Measurements from ENCODE around the gene GMPR.
A peak's percentile ranks its signal among the peaks of the same experiment; 100 is the strongest.

The GMPR gene

GRCh38 chr6:16305788-16306187, 67.4 kb downstream of the GMPR start:
- DNase-seq (ENCODE audit: insufficient read length, low spot score) (no peak), FAIRE-seq (no peak)
- TF ChIP-seq CTCF (IDR thresholded peaks at IDR 0.05; ENCODE audit: insufficient read depth, missing control alignments), result no peak

GRCh38 chr6:16306334-16306733, 67.9 kb downstream of the GMPR start:
- DNase-seq (ENCODE audit: insufficient read length, low spot score), result no peak
- no peak for TF ChIP-seq CTCF (IDR thresholded peaks at IDR 0.05; ENCODE audit: insufficient read depth, missing control alignments)
- FAIRE-seq, result no peak

- FAIRE-seq (no peak), DNase-seq (ENCODE audit: insufficient read length, low spot score) (no peak)
- no peak for TF ChIP-seq CTCF (IDR thresholded peaks at IDR 0.05; ENCODE audit: insufficient read depth, missing control alignments)
Measured at GRCh38 chr6:16311763-16312162, 73.4 kb downstream of the GMPR start.

GRCh38 chr6:16313732-16314131, 75.3 kb downstream of the GMPR start:
- FAIRE-seq, result no peak
- TF ChIP-seq CTCF (IDR thresholded peaks at IDR 0.05; ENCODE audit: insufficient read depth, missing control alignments), result no peak

GRCh38 chr6:16314296-16314695, 75.9 kb downstream of the GMPR start:
- DNase-seq (ENCODE audit: insufficient read length, low spot score) (no peak), FAIRE-seq (no peak)
- TF ChIP-seq CTCF (IDR thresholded peaks at IDR 0.05; ENCODE audit: insufficient read depth, missing control alignments), result no peak

More at GRCh38 chr6:16313732-16314131, 75.3 kb downstream of the GMPR start:
- no peak for DNase-seq (ENCODE audit: insufficient read length, low spot score)

- TF ChIP-seq CTCF (IDR thresholded peaks at IDR 0.05; ENCODE audit: insufficient read depth, missing control alignments), result peak; percentile 55
- FAIRE-seq, result no peak
- DNase-seq (ENCODE audit: insufficient read length, low spot score), result no peak
Measured at GRCh38 chr6:16316741-16317251, 78.4 kb downstream of the GMPR start.

GRCh38 chr6:16318538-16318937, 80.2 kb downstream of the GMPR start:
- DNase-seq (ENCODE audit: insufficient read length, low spot score), result no peak
- TF ChIP-seq CTCF (IDR thresholded peaks at IDR 0.05; ENCODE audit: insufficient read depth, missing control alignments), result no peak
- no peak for FAIRE-seq
